Suprapubic skin (tissue), 4 donors: ENCODE measurements around the gene CXCR6. TPM values are rescaled to one million over a fixed set of nuclear protein-coding genes. Genes with fewer than 3 reads are reported as not detected.
A peak's percentile ranks its signal among the peaks of the same experiment; 100 is the strongest.

Source experiments
- DNase-seq, 2 donors: peaks; one replicate each; pipeline ENCODE4 v3.0.0-alpha.2; 2019; ENCODE audit warnings: low spot score in 2 of 2
- H3K27ac ChIP-seq: fragments of 200-600 bp; sonication (generic); one replicate; pipeline ENCODE4 v1.5.1; 2019
- H3K27me3 ChIP-seq: fragments of 200-600 bp; sonication (generic); one replicate; pipeline ENCODE4 v1.5.1; 2019
- H3K36me3 ChIP-seq: fragments of 200-600 bp; sonication (generic); one replicate; pipeline ENCODE4 v1.5.1; 2019
- H3K4me1 ChIP-seq: fragments of 200-600 bp; sonication (generic); one replicate; pipeline ENCODE4 v1.5.1; 2019
- H3K4me3 ChIP-seq: fragments of 200-600 bp; sonication (generic); one replicate; pipeline ENCODE4 v1.5.1; 2019; ENCODE audit warnings: mild to moderate bottlenecking
- H3K9me3 ChIP-seq: fragments of 200-600 bp; sonication (generic); one replicate; pipeline ENCODE4 v1.5.1; 2019
- EP300 ChIP-seq: sonication (generic); formaldehyde crosslinking; IDR thresholded peaks from one replicate; pipeline ENCODE4 v1.6.1; 2017; ENCODE audit warnings: antibody characterized with exemption
- POLR2A ChIP-seq, 2 donors: fragments of 450-650 bp; IDR thresholded peaks; one replicate each; pipeline ENCODE4 v1.6.1; 2017; ENCODE audit warnings: antibody characterized with exemption in 2 of 2, mild to moderate bottlenecking in 2 of 2, moderate library complexity in 2 of 2
- POLR2AphosphoS5 ChIP-seq, 3 donors: sonication (generic); formaldehyde crosslinking; IDR thresholded peaks; one replicate each; pipeline ENCODE4 v1.6.1; 2017; ENCODE audit warnings: antibody characterized with exemption in 3 of 3
- WGBS: methylation state at CpG from one replicate; pipeline ENCODE4 v1.1.5; 2018; 5-methylcytosine and 5-hydroxymethylcytosine counted together
- total RNA-seq, 4 donors: library from RNA; depleted of rRNA; stranded (reverse); fragments of >200 nt; gene quantifications; one replicate each; pipeline ENCODE4 v1.1.0, GENCODE V29; 2016
- TF ChIP-seq, protein P1 (sequence below), 2 donors: fragments of 200-600 bp in 1 of 2; fragments of 450-650 bp in 1 of 2; sonication (generic) in 1 of 2; IDR thresholded peaks; one replicate each; pipeline ENCODE4 v1.5.1; 2016 to 2019; ENCODE audit warnings: antibody characterized with exemption in 2 of 2, mild to moderate bottlenecking in 1 of 2, moderate library complexity in 1 of 2

The CXCR6 gene
- total RNA-seq, 4 donors from 2014 or later, result 0.23 to 0.59 TPM; not detected in 2

DNA sequence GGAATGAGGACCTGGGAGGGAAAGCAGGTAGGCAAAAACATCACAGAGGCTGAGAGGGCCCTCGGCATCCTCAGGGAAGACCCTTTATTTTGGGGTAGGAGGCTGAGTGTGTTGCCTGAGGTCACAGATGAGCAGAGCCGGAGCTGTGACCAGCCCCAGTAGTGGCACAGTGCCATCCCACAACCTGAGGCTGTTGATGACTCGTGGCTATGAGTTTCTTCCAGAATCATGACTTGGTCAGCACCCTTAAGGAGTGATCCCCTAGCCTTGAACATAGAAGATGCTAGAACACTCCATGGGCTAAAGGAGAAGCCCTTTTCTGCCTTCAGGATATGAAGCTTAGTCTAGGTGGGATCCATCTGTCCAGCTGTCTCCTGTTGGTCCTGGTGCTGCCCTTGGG, 19.5 kb upstream of the CXCR6 start:
- H3K27me3 ChIP-seq, result no peaks in the 10 kb centered on the region
- H3K36me3 ChIP-seq, result peaks cover 77% of the 10 kb centered on the region
- no peak for DNase-seq
- H3K4me3 ChIP-seq, result no peak overlapping the region
- WGBS, result 58% methylated on average over 2 of the region's 3 CpGs
- no peak overlapping the region for H3K27ac ChIP-seq
- TF ChIP-seq POLR2AphosphoS5 (IDR thresholded peaks at IDR 0.05), result no peak
- TF ChIP-seq, protein P1, sequence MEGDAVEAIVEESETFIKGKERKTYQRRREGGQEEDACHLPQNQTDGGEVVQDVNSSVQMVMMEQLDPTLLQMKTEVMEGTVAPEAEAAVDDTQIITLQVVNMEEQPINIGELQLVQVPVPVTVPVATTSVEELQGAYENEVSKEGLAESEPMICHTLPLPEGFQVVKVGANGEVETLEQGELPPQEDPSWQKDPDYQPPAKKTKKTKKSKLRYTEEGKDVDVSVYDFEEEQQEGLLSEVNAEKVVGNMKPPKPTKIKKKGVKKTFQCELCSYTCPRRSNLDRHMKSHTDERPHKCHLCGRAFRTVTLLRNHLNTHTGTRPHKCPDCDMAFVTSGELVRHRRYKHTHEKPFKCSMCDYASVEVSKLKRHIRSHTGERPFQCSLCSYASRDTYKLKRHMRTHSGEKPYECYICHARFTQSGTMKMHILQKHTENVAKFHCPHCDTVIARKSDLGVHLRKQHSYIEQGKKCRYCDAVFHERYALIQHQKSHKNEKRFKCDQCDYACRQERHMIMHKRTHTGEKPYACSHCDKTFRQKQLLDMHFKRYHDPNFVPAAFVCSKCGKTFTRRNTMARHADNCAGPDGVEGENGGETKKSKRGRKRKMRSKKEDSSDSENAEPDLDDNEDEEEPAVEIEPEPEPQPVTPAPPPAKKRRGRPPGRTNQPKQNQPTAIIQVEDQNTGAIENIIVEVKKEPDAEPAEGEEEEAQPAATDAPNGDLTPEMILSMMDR (IDR thresholded peaks at IDR 0.05), result no peak
- no peak for TF ChIP-seq POLR2A (IDR thresholded peaks at IDR 0.05)
- TF ChIP-seq EP300, result no peak
- no peaks in the 10 kb centered on the region for H3K4me1 ChIP-seq
- H3K9me3 ChIP-seq, result no peaks in the 10 kb centered on the region

DNA sequence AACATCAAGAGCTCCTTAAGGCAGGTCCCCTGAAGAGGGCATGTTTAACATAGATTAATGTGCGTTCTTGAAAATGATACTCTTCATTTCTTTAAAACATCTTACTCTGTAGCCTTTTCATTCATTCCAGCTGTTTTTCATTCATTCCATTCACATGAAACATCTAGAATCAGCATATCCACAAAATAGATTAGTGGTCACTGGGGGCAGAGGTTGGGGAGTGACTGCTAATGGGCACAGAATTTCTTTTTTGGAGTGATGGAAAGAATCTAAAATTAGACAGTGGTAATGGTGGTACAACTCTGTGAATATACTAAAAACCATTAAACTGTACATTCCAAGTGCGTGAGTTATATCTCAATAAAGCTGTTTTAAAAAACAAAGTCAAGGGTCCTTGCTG, 15.4 kb upstream of the CXCR6 start:
- TF ChIP-seq, protein P1 (IDR thresholded peaks at IDR 0.05), result no peak
- TF ChIP-seq POLR2A (IDR thresholded peaks at IDR 0.05) (no peak), EP300 (no peak), POLR2AphosphoS5 (IDR thresholded peaks at IDR 0.05) (no peak)
- Histone ChIP-seq H3K27ac (no peak overlapping the region), H3K4me1 (no peaks in the 10 kb centered on the region), H3K9me3 (no peaks in the 10 kb centered on the region), H3K4me3 (no peak overlapping the region), H3K27me3 (no peaks in the 10 kb centered on the region), H3K36me3 (peaks cover 79% of the 10 kb centered on the region)
- WGBS, result 85% methylated on average over 2 of the region's 2 CpGs
- no peak for DNase-seq

DNA sequence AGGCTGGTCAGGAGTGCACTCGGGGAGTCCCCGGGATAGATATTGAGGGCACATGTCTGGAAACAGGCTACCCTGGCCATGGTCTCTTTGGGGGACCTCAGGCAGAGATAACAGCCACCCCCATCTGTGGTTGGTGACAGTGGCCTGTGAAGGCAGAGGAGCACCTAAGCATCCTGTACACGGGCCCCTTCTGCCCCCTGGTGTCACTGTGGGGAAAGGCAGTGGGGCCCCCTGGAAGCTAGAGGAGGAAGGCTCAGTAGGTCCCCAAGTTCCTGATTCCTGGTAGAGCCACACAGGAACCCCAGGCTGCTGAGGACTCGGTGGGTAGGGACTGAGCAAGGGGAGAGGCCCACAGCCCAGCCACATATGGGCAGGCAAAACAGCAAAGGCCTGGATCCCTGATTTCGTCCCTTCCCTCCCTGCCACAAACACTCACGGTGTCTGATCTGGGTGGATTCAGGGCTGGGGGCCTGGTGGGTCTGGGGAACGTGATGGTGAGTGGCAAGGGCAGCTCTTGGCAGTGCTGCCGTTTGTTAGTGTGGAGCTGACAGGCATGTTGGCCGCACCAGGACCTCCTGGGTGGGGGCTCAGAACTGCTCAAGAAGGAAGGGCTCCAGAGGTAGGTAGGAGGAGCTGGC, 14.1 kb upstream of the CXCR6 start:
- no peaks in the 10 kb centered on the region for H3K4me1 ChIP-seq
- TF ChIP-seq POLR2A (IDR thresholded peaks at IDR 0.05), result no peak
- TF ChIP-seq, protein P1 (IDR thresholded peaks at IDR 0.05), result peak in 1 of 2 donors; percentile 59
- 87% methylated on average over 8 of the region's 9 CpGs for WGBS
- H3K9me3 ChIP-seq, result no peaks in the 10 kb centered on the region
- no peaks in the 10 kb centered on the region for H3K27me3 ChIP-seq
- H3K27ac ChIP-seq, result no peak overlapping the region
- DNase-seq, result no peak
- H3K36me3 ChIP-seq, result peaks cover 79% of the 10 kb centered on the region
- H3K4me3 ChIP-seq, result no peak overlapping the region

DNA sequence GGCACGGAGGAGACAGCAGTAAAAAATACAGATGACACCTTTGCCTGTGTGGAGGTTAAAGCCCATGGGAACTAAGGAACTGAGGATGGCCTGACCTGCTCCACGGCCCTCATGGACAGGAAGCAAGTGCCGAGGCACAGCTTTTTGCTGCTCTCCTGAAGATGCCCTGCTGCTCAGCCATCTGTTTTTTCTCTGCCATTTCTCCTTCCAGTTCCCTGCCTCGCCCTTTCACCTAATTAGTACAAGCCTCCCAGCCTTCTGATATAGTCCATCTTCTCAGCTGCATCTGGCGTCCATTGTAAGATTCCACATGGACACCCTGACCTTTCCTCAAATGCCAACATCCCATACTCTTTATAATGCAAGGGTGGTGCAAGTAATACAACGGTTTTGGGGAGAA, 11.8 kb upstream of the CXCR6 start:
- no peak for DNase-seq
- no peaks in the 10 kb centered on the region for H3K9me3 ChIP-seq
- H3K4me1 ChIP-seq, result no peaks in the 10 kb centered on the region
- H3K4me3 ChIP-seq, result no peak overlapping the region
- H3K36me3 ChIP-seq, result peaks cover 93% of the 10 kb centered on the region
- H3K27me3 ChIP-seq, result no peaks in the 10 kb centered on the region
- H3K27ac ChIP-seq, result no peak overlapping the region
- TF ChIP-seq EP300, result no peak
- no peak for TF ChIP-seq POLR2A (IDR thresholded peaks at IDR 0.05)
- TF ChIP-seq, protein P1 (IDR thresholded peaks at IDR 0.05), result no peak
- no peak for TF ChIP-seq POLR2AphosphoS5 (IDR thresholded peaks at IDR 0.05)
- 83% methylated on average over 6 of the region's 6 CpGs for WGBS

DNA sequence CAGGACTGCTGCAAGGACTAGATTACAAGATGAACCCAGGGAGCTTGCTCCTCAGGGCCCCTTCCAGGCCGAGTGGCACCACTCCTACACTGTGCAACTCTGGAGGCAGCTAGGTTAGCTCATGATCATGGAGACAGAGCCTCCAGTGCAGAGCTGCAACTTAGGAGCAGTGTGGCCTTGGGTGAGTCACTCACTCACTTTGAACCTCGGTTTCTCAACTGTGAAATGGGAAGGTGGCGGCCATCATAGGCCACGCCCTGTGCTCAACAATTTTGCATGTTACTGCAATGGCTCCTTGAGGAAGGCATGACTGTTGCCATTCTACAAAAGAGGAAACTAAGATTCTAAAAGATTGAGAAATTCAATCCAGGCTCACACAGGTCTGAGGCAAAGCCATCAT, 11.2 kb upstream of the CXCR6 start:
- TF ChIP-seq, protein P1 (IDR thresholded peaks at IDR 0.05), result no peak
- TF ChIP-seq POLR2AphosphoS5 (IDR thresholded peaks at IDR 0.05) (no peak), EP300 (no peak), POLR2A (IDR thresholded peaks at IDR 0.05) (no peak)
- Histone ChIP-seq H3K4me3 (no peak overlapping the region), H3K27me3 (no peaks in the 10 kb centered on the region), H3K9me3 (no peaks in the 10 kb centered on the region), H3K27ac (no peak overlapping the region), H3K36me3 (peaks cover 97% of the 10 kb centered on the region), H3K4me1 (no peaks in the 10 kb centered on the region)
- 100% methylated on average over 3 of the region's 4 CpGs for WGBS
- DNase-seq, result peak in 1 of 2 donors; percentile 37
